HG03280 (cell line): Measurements from ENCODE around the gene COL15A1.

Source experiments
- ATAC-seq: cut with Tn5 transposase; IDR thresholded peaks from one replicate; pipeline ENCODE4 v1.9.1; 2021; ENCODE audit warnings: mild to moderate bottlenecking, moderate library complexity; ENCODE audit not compliant: unreplicated experiment

COL15A1 gene

DNA sequence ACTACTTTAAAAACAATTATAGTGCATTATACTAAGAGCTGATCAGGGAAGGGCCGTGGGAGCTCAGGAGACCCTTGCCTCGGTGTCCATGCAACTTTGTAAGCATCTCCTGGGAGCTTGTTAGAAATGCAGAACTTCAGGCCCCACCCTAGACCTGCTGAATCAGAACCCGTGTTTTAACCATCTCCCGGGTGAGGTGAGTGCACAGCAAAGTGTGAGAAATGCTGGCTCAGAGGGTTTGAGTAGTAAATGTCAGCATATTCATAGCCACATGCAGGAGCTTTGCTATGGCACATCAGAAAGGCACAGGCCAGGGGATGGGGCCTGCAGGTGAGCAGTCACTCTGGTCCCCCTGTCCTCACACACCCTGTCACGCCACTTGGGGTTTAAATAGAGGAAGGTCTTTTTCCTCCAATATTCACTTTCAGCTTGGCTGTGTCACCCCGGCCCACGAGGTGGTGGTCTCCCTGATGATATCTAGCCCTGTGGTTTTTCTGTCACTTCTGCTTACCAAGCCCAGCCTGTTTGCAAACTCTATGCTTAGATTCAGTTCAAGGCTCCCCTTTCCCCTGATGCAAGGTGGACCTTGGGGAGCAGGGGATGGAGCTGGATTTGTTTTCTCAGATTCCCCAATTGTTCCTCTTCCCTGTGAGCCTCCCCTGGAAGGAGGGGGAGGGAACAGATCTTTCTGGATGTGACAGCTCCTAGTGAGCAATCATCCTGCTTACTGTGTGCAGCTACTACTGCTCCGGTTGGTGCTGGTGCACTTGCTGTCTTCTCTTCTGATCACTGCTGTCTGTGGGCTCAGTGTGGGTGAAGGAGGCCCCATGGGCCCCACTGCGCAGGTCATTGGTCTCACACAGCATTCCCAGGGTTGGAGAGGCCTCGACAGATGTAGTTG, 109.4 kb downstream of the COL15A1 start:
- no peak for ATAC-seq

DNA sequence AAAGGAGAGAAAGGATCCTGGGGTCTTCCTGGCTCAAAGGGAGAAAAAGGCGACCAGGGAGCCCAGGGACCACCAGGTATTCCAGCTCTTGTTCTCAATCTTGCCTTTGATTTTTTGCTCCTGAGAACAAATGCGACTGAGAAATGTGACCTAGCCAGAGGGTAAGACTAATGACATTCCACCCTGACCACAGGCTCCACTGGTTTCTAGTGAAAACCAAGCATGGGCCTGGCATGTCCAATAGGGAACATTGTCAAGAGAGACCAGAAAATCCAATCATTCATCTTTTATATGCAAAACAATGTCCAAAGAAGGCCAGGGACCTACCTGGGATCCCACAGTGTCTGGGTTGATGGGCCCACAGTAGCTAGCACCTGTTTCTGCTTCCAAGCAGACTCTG, 110.9 kb downstream of the COL15A1 start:
- ATAC-seq: no peak

DNA sequence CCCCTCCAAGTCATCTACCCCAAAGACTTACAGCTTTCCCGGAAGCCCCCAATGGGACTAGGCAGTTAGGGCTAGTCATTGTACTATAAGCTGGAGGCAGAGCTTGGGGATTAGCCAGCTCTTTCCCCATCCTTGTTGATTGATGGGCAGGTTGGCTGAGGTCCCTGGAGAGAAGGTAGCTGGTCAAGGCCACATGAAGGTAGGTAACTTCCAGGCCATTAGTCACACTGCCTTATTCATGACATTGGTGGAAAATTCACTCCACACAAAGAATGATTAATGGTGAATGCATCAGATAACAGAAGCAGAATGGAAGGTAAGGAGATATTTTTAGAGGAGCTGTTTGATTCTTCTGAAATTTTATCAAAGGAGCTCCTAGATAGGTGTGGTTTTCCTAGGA, 111.7 kb downstream of the COL15A1 start:
- no peak for ATAC-seq

- no peak for ATAC-seq
These were observed 112.5 kb downstream of the COL15A1 start for GRCh38 chr9:99056186-99056585.

- no peak for ATAC-seq
These were observed 113.4 kb downstream of the COL15A1 start for GRCh38 chr9:99056886-99057664.

DNA sequence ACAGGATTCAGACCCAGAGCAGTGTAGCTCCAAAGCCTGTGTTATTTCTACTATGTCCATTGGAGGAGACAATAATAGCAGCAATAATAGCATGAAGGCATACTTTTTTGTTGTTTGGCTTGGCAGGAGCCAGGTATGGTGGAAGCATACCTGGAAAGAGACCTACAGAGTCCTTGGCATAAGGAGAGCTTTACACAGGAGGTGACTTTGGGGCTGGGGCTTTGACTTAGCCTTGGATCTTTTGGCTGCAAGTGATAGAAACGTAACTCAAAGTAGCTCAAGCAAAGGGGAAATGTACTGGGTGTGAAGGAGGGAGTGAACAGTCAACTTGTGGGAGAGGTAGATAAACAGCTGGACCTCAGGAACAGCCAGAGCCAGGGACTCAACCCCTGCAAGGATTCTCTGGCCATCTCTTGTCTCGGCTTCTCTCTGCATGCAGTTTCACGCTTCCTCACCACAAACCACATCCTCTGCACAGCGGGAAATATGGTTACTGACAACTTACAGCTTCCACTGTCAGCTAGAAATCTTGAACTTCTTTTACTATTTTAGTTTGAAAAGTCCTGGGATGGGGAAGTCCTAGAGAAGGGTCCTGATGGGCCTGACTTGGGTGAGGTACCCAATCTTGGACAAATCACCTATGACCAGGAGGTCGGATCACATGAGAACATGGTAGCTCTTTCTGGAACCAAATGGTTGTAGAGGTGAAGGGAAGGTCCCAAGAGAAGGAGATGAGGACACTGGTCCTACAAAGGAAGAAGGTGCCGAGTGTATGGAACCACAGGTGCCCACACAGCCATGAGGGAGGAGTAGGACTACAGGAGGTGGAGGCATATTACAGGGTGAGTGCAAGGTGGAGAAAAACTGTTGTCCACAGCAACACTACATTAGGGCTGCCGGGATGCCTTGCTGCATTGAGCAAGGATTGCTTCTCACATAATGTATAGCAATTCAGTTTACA, 114.2 kb downstream of the COL15A1 start:
- ATAC-seq: no peak

GRCh38 chr9:99058964-99059921, 115.5 kb downstream of the COL15A1 start:
- peak; percentile 54 for ATAC-seq

- no peak for ATAC-seq
These were observed 116.9 kb downstream of the COL15A1 start for GRCh38 chr9:99060621-99061020.

DNA sequence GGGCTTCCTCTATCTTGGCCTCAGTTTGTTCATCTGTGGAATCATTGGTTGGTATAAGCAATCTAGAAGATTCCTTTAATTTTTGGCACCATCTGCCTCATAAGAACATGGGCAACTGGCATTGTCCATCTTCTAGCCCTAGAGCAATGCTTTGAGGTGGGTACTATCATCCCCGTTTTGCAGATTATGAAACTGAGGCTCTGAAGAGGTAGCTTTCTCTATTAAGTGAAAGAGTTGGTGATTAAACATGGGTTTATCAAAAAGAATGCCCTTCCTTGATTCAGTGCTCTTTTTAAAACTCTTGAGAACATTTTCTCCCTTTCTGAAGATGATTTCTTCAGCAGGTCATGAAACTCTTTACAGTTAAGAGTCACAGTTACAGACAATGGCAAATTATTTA, 118.8 kb downstream of the COL15A1 start:
- ATAC-seq: no peak

DNA sequence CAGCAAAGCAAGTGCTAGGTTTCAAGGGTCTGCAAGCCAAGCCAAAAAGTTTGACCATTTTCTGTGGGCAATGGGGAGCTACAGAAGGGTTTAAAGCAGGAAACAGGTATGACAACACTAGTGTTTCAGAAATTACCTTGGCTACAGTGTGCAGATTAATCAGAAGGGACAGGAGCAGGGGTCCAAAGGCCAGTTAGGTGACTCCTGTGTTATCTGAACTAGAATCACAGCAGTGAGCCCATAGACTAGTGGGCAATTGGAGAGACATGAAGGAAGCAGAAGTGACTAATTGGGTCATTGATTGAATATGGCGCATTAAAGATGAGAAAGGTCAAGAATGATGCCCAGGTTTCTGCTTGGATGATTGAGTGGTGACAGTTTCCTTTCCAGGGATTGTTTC, 119.8 kb downstream of the COL15A1 start:
- no peak for ATAC-seq

GRCh38 chr9:99066571-99066970, 122.9 kb downstream of the COL15A1 start:
- no peak for ATAC-seq

GRCh38 chr9:99069075-99069474, 125.4 kb downstream of the COL15A1 start:
- ATAC-seq: no peak

GRCh38 chr9:99069546-99069945, 125.8 kb downstream of the COL15A1 start:
- ATAC-seq: no peak

GRCh38 chr9:99070681-99071080, 127.0 kb downstream of the COL15A1 start:
- no peak for ATAC-seq

- no peak for ATAC-seq
These were observed 127.8 kb downstream of the COL15A1 start for GRCh38 chr9:99071313-99072039.

- ATAC-seq: no peak
These were observed 128.3 kb downstream of the COL15A1 start for GRCh38 chr9:99072040-99072394.

GRCh38 chr9:99073347-99073746, 129.6 kb downstream of the COL15A1 start:
- ATAC-seq: no peak

GRCh38 chr9:99073985-99074901, 130.5 kb downstream of the COL15A1 start:
- ATAC-seq: no peak
